Activated CD4-positive, alpha-beta T cell treated with anti-CD3 and anti-CD28 coated beads, Interleukin-10, Interleukin-2, amounts not matched to agents 100 ng/mL and 50 ng/mL, durations not matched to agents 16 hours and 8 hours (primary cell): ENCODE measurements around the gene GNPTAB.

Source experiments
- DNase-seq: peaks from one replicate; pipeline ENCODE4 v3.0.0-alpha.2; 2020

GNPTAB gene

DNA sequence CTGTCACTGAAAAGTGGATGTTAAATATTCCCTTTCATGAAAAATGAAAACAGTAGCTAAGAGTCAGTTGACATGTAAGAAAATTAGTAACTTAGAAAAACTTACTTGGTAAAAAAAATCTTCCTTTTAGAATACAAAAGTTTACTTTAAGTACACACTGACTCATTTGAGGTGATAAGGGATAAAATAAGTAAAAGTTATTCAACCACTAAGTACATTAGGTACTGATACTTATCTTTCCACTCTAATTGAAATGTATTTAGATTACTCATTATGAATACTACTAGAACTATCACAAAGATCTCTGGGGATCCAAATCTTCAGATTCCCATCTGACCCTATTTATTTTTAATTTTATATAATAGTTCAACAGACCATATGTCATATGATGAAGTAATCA is 103.7 kb downstream of the GNPTAB start:
- DNase-seq: no peak

DNA sequence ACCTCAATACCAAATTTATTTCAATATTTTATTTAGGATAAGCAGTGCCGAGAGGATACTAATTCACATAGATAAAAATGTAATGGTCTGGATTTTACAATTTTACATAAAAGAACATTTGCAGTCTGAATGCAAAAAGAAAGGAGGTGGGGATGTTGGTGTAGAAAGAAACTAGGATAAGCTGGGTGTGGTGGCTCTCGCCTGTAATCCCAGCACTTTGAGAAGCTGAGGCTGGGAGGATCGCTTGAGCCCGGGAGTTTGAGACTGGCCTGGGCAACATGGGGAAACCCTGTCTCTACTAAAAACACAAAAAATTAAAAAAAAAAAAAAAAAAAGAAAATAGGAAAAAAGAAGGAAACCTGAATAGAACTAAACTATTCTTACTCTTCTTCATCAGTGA is 108.4 kb downstream of the GNPTAB start:
- DNase-seq: no peak

DNA sequence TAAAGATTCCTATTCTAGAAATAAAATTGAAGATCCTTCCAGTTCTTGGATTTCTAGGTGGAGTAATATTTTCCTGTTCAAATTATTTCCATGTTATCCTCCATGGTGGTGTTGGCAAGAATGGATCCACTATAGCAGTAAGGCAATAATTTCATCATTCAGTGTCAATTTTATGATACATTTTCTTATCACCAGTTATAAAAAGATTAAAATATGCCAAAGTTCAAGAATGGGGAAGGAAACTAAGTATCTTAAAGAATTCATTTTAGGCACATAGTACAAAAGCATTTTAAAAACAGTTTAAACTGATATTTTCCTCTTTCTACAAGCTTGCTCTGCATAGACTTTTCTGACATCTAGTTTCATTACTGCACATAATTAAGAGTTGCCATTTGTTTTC is 110.6 kb downstream of the GNPTAB start:
- no peak for DNase-seq

DNA sequence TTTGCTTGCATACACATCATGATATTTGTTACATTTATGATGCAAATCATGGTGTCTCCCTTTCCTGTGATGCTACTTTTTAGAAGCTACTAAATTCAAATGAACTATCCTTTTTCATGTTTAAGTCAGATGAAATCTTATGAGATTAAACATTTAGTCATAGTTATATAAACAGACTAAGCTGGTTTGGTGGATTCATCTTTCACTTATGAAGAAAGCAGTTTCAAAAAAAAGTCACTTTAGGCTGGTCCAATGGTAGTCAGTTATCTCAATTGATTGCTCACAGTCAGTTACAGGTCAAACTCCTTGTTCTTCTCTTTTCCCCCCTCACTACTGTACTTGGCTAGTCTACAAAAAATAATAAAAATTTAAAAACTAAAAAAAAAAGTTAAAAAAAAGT is 111.2 kb downstream of the GNPTAB start:
- no peak for DNase-seq

DNA sequence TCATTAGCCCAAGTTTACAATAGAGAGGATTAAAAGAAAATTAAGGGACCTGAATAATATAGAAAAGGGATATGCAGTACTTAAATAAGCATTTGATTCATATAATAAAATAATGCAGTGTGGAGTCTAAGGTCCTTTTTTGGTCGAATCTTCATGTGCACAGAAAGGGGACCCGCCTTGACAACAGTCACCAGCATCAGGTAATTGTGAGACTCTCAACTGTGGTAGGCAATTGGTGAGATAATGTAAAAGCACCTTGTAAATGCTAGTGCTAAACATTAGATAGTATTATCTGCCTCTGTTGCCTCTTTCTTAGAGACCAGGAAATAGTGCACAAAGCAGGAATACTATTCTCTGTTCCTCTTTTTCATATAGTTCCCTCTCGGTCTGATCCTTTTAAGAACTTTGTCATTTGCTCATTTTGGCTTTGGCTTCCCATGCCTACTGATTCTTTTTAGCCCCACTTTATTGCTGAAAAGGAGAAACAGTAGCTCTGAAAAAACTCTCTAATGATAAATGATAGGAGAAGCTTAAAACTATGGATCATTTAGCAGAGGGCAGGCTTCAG is 115.8 kb downstream of the GNPTAB start:
- DNase-seq: no peak

DNA sequence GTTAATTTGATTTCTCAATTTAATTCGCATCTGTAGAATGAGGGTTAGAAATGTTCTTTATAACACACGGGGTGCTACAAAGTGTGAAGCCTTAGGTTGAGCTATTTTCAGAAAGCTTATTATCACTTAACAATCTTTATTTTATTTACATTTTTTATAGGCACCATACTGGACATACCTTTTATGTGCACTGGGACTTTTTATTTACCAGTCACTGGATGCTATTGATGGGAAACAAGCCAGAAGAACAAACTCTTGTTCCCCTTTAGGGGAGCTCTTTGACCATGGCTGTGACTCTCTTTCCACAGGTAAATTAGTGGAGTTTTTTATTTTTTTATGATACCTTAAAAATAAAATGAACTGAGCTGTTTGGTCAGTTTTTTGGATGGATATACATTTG is 116.8 kb downstream of the GNPTAB start:
- no peak for DNase-seq

DNA sequence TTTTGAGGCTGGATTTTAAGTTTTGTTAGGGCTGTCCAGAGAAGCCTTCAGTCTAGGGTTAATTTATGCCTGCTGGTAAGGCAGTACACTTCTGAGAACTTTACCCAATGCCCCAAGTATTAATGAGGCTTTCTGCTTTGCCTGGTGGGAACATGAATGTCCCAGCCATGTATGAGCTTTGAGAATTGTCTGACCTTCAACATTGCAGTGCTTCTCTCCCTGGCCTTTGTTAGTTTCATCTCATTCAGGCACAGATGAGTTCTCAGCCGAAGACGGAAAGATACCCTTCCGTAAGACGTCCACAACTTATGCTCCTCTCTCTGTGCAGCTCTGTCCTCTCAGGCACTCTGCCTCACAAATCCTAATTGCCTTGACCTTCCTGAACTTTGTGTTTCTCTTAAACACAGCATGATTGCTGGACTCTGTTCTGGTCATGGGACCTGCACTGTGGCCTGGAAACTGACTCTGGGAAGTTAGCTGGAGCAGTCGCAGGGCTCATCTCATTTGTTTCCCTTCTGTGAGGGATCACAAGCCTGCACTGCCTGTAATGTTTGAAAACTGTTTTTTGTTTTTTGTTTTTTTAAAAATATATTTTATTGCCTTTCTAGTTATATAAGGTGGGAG is 117.6 kb downstream of the GNPTAB start:
- no peak for DNase-seq

DNA sequence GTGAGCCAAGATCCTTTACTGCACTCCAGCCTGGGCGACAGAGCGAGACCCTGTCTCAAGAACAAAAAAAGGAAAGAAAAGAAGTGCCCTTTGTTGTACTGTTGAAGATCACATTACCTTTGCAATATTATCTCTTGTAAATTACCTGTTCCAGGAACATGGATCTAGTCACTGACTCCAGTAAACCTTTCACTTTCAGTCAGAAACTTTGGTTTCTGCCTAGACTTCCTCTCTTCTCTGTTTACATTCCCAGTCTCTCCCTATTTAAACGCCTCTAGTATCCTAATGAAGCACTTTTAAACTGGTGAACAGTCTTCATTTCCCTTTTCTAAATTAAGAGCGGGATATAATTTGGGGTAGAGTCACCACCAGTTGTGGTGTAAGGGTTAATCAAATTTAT is 120.5 kb downstream of the GNPTAB start:
- DNase-seq: no peak

DNA sequence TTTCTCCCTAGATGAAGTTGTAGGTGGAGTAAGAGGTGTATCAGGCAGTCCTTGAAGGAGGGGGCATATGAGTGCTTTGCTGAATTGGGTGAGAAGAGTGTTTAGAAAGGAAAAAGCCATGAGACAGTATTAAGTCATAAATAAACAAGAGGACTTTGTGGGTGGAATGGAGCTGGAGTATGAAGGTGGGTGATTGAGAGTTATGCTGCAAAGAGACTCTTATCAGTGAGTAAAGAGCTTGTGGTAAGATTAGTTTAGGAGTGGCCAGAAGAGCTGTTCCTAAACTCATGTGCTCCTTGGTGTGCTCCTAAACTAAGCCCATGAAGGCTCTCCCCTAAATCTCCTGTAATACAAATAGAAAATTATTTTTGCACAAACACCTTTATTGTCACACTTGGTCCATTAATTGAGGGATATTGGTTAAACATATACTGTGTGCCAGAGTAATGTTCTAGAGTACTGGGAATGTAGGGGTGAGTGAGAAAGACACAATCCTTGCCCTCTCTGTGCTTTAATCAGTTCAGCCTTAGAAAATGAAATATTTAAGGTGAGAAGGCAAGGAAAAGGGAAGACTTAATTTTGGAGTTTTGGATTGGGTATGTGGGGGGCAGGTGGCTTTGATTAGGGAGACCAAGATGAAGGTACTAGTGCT is 123.5 kb downstream of the GNPTAB start:
- DNase-seq: no peak

DNA sequence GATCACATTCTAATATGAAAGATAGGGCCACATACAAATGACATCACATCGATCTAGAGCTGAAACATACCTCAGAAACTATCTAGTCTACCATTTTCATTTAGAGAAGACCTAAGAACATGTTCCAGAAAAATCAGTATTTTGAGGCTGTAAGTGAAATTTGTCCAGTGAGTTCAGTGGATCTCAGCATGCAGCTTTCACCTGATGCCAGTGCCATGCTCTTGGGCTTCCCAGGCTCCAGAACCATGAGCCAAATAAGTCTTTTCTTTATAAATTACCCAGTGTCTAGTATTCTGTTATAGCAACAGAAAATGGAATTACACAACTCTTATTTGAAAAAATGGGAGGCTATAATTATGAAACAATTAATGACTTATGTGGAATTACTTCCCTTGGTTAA is 124.4 kb downstream of the GNPTAB start:
- no peak for DNase-seq

DNA sequence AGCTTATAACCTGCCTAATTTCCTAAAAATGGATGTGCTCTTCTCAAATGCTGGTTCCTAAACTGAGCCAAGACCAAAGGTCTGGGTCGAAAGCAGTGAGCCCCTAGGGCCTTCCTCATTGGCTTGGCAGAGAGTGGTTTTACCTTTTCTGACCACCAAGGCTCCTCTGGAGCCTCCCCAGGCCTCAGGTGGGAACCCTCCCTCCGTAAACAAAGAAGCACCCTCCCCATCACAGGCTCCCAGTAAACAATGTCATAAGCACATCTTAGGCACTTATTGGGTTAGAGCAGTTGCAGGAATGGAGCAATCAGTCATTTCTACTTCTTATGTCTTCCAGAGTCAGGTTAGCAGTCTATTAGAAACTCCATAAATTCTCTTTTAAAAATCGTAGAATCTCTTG is 127.3 kb downstream of the GNPTAB start:
- DNase-seq: no peak

DNA sequence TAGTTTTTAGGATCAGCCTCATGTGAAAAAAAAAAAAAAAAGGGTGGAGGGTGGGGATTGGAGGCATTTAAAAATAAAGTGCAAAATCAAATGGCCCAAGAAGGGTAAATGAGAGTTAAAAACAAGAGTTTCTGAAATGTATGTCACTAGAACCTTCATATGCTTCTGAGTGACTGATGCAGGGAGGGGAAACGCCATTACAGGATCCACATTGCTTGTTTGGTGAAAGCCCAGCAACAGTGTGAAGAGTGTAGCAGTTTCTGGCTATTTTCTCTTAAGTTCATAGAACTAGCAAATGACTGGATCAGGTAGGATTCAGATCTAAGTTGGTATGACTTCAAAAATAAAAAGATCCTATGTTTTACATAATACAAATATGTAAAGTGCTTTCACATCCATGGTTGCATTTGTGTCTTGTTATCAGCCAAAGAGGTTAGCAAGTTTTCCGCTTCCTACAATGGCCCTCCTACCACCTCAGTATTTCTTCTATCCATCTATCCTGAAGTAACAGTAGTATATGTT is 130.4 kb downstream of the GNPTAB start:
- no peak for DNase-seq

DNA sequence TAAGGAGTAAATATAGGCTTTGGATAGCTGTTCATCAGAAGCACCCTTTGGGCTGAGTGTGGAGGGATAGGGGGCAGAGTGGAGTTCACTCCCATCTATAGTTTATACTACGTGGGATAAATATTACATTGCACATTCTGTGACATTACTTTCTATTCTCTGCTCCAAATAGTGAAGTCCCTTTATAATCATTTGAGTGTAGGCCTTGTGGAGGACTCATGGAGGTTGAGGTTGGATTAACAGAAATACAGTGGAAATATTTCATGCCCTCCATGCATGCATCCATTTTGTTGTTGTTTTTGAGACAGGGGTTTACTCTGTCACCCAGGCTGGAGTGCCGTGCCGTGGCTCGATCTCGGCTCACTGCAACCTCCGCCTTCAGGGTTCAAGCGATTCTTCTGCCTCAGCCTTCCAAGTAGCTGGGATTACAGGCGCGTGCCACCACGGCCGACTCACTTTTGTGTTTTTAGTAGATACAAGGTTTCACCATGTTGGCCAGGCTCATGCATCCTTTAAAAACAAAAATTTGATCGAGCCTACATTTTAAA is 131.9 kb downstream of the GNPTAB start:
- peak; percentile 16 for DNase-seq

DNA sequence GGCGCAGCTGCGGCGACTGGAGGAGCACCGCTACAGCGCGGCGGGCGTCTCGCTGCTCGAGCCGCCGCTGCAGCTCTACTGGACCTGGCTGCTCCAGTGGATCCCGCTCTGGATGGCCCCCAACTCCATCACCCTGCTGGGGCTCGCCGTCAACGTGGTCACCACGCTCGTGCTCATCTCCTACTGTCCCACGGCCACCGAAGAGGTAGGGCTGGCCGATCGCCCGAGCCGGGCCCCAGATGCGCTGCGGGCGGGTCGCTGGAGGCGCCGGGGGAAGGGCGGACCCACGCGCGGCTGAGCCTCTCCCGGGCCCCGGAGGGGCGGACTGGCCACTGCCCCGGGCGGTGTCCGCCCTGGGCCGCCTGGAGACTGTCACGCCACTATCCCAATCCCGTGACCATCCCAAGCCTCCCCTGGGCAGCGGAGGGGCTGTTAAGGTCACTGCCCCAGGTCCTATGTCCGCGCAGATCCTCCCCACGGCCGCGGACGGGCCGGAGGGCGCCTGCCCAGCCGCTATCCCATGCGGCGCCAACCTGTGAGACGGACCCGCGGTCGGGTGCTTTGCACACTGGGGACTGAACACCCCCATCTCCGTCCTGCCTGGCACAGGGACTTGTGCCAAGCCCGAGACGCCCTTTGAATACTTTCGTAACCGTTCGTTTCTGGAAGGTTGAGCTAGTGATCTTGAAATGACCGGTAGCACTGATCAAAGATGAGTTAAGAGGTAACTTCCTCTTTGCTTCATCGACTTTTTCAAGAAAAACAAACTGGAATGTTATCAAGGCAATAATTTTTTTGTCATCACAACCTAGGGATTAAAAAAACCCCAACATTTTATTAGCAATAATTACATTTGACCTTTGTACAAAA is 132.6 kb downstream of the GNPTAB start:
- peak; percentile 45 for DNase-seq

DNA sequence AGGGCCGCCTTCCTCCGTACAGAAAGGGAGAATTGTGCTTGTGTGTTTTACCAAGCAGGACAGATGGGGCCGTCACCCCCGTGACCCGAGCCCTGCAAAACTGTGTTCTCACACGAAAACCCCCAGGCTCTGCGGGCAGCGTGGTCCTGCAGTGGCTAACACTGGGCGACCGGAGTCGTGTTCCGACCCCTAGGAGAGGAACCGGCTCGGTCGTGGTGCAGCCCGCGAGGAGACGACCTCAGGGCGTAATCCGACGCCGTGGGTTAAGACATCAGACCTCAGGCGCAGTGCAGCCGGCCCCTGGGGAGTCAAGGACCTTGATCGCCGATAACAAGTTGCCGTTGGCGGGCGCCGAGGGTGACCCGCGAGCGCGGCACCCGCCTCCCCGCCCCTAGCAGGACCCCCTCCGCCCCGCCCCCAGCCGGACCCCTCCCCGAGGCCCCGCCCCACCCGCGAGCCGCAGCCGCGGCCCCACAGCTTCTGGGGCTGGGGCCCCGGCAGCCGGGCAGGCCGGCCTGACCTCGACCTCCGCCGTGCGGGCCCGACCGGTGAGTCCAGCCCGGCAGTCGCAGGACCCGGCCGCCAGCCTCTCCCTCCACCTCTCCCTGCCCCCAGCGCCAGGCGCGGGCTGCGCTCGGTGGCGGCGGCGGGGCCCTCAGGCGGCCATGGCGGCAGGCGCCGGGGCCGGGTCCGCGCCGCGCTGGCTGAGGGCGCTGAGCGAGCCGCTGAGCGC is 133.4 kb downstream of the GNPTAB start, which contains the start of gene CHPT1:
Gene CHPT1, plus strand, starts transcription at position 444 of the 733 bp plus-strand sequence. Its CDS starts 222 bp downstream, at position 666.
- DNase-seq: peak; percentile 84

DNA sequence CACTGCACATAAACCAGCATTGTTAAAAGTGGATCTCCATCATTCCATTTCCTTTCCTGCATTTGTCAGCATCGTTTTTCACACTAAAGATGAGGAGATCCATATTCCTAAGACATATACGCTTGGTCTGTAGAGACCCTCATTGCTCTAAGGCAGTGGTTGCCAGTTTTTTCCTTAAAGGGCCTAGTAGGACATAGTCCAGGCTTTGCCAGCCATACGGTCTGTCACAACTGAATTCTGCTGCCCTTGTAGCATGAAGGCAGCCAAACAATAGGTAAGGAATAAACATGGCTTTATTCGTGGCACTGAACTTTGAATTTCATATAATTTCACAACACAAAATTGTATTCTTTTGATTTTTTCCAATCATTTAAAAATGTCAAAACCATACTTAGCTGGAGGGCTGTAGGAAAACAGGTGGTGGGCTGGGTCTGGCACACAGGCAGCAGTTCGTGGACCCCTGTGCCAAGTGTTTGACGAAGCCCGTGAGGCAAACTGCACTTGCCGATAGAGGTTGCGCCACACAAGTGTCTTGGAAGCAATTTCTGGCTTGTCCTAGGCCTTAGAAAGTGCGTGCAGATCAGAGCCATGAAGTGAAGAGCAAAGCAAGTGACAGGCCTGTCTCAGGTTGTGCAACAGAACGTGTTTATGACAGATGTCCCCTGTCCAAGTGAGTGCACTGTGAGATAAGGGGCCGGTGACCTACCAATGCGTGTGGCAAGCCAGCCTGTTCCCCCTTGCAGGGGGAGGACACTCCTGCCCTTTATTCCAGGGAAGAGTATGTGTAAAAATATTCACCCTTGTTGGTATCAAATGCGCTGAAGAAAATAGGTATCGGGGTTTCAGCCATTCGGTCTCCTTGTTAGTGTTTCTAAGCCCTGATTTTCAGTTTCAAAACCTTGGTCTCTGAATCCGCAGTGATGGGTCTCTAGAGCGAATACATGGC is 134.2 kb downstream of the GNPTAB start:
- peak; percentile 14 for DNase-seq

DNA sequence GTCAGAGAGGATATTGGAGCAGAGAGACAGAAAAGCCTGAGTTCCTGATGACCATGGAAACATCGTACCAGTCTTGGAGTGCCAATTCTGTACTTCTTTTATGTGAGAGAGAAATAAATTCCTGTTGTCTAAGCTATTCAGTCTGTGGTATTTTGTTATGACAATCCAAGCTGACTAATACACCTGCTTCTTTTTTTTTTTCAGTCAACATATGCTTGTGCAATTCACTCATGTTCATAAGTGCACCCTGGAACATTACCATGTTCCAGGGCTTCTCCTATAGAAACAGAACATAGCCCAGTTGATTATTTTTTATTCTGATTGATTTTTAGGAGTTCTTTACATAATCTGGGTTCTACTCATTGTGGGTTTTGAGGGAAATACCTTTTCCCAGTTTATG is 135.1 kb downstream of the GNPTAB start:
- no peak for DNase-seq
